H1 (cell line): ENCODE measurements around the gene SHISAL1. TPM values are rescaled to one million over a fixed set of nuclear protein-coding genes. Genes with fewer than 3 reads are reported as not detected.

Experiments
- CTCF ChIA-PET: fragments of 300-600 bp; sonication (Branson Sonifier 250); formaldehyde crosslinking; loops from one replicate; lab custom pipeline; 2021; ENCODE audit not compliant: partially characterized antibody; lab: Charles Lee
- POLR2A ChIA-PET: fragments of 300-600 bp; sonication (Branson Sonifier 250); formaldehyde crosslinking; loops from one replicate; lab custom pipeline; 2021; ENCODE audit warnings: inconsistent platforms; ENCODE audit not compliant: partially characterized antibody; lab: Charles Lee
- DNase-seq, 2 experiments: peaks; one replicate each; pipeline versions ENCODE4 v3.0.0 to v3.0.0-alpha.2; 2010 to 2022; ENCODE audit warnings: low spot score in 2 of 2, low read depth in 1 of 2, mixed read lengths in 1 of 2
- FAIRE-seq: peaks from 2 replicates; lab custom pipeline; 2011; peaks lifted over from hg19 to GRCh38; lab: Jason Lieb, UNC
- H2AFZ ChIP-seq: 2 replicates; pipeline ENCODE4 v1.8.1; 2012; ENCODE audit warnings: low read length, inconsistent platforms
- H2AK5ac ChIP-seq: 2 replicates; pipeline ENCODE4 v1.6.1; 2013; ENCODE audit warnings: low read depth, low read length
- H2BK120ac ChIP-seq: replicated peaks from 2 replicates; pipeline ENCODE3; 2013; ENCODE audit warnings: low read depth, low read length, inconsistent platforms
- H2BK12ac ChIP-seq: 2 replicates; pipeline ENCODE4 v1.6.1; 2013; ENCODE audit warnings: low read depth, low read length
- H2BK15ac ChIP-seq: 2 replicates; pipeline ENCODE4 v1.6.1; 2013; ENCODE audit warnings: low read length
- H2BK20ac ChIP-seq: 2 replicates; pipeline ENCODE4 v1.6.1; 2013; ENCODE audit warnings: low read length
- H2BK5ac ChIP-seq: 2 replicates; pipeline ENCODE4 v1.6.1; 2013; ENCODE audit warnings: low read depth, low read length
- H3K14ac ChIP-seq: 2 replicates; pipeline ENCODE4 v1.6.1; 2013; ENCODE audit warnings: inconsistent platforms; ENCODE audit not compliant: insufficient read length
- H3K18ac ChIP-seq: 2 replicates; pipeline ENCODE4 v1.6.1; 2013; ENCODE audit warnings: low read length; ENCODE audit errors: extremely low read depth
- H3K23ac ChIP-seq: 2 replicates; pipeline ENCODE4 v1.6.1; 2013; ENCODE audit warnings: inconsistent platforms; ENCODE audit not compliant: insufficient read length
- H3K23me2 ChIP-seq: 2 replicates; pipeline ENCODE4 v1.6.1; 2013; ENCODE audit warnings: low read depth, low read length
- H3K27ac ChIP-seq: 2 replicates; pipeline ENCODE4 v1.6.1; 2011; ENCODE audit warnings: low read depth, low read length, inconsistent platforms
- H3K27me3 ChIP-seq, 4 experiments: replicated peaks in 1 of 4; 1 replicate in 1 of 4; 2 replicates in 3 of 4; pipeline versions ENCODE4 v1.6.1 to v1.8.1; 2011 to 2013; ENCODE audit warnings: low read length in 3 of 4, mild to moderate bottlenecking in 3 of 4, inconsistent platforms in 2 of 4, mixed read lengths in 2 of 4, moderate library complexity in 1 of 4; ENCODE audit not compliant: control insufficient read depth in 3 of 4, insufficient read depth in 3 of 4; ENCODE audit errors: extremely low read depth in 1 of 4
- H3K36me3 ChIP-seq, 4 experiments: 2 replicates each; pipeline versions ENCODE4 v1.6.1 to v1.8.1; 2011 to 2013; ENCODE audit warnings: mild to moderate bottlenecking in 4 of 4, low read length in 3 of 4, moderate library complexity in 2 of 4, control low read depth in 1 of 4, inconsistent platforms in 1 of 4; ENCODE audit not compliant: insufficient read depth in 4 of 4, control insufficient read depth in 2 of 4
- H3K4ac ChIP-seq: replicated peaks from 2 replicates; pipeline ENCODE3; 2013; ENCODE audit warnings: low read length, low read depth, mixed read lengths, inconsistent platforms; ENCODE audit not compliant: insufficient read length
- H3K4me1 ChIP-seq, 4 experiments: replicated peaks in 1 of 4; 1 replicate in 1 of 4; 2 replicates in 3 of 4; pipeline versions ENCODE4 v1.6.1 to v1.8.1; 2011 to 2013; ENCODE audit warnings: low read length in 3 of 4, inconsistent platforms in 2 of 4, mixed read lengths in 1 of 4; ENCODE audit not compliant: insufficient read depth in 4 of 4, control insufficient read depth in 3 of 4
- H3K4me2 ChIP-seq, 2 experiments: 2 replicates each; pipeline versions ENCODE4 v1.6.1 to v1.8.1; 2011 to 2013; ENCODE audit warnings: low read depth in 2 of 2, low read length in 2 of 2, control low read depth in 1 of 2, inconsistent platforms in 1 of 2, mild to moderate bottlenecking in 1 of 2; ENCODE audit not compliant: insufficient read depth in 1 of 2
- H3K4me3 ChIP-seq, 4 experiments: fragments of 200-600, 300-600 bp in 1 of 4; sonication (generic), shearing (Covaris generic), sonication (Bioruptor Twin) in 1 of 4; 2 replicates each; pipeline versions ENCODE4 v1.5.1 to v1.8.1; 2011 to 2016; ENCODE audit warnings: low read length in 4 of 4, low read depth in 3 of 4, control low read depth in 2 of 4, inconsistent platforms in 2 of 4, mild to moderate bottlenecking in 2 of 4, mixed read lengths in 1 of 4, moderate library complexity in 1 of 4; ENCODE audit not compliant: insufficient read depth in 2 of 4; ENCODE audit errors: extremely low read depth in 1 of 4
- H3K56ac ChIP-seq: replicated peaks from 2 replicates; pipeline ENCODE3; 2013; ENCODE audit warnings: low read depth, mild to moderate bottlenecking, mixed read lengths, low read length, inconsistent platforms; ENCODE audit not compliant: insufficient read length
- H3K79me1 ChIP-seq: 2 replicates; pipeline ENCODE4 v1.6.1; 2013; ENCODE audit warnings: low read depth, low read length, control low read depth
- H3K79me2 ChIP-seq, 2 experiments: 2 replicates each; pipeline versions ENCODE4 v1.6.1 to v1.8.1; 2012 to 2013; ENCODE audit warnings: low read length in 2 of 2, mild to moderate bottlenecking in 2 of 2, inconsistent platforms in 1 of 2; ENCODE audit not compliant: insufficient read depth in 2 of 2, control insufficient read depth in 1 of 2
- H3K9ac ChIP-seq, 4 experiments: replicated peaks in 1 of 4; 1 replicate in 1 of 4; 2 replicates in 3 of 4; pipeline versions ENCODE4 v1.6.1 to v1.8.1; 2011 to 2013; ENCODE audit warnings: low read depth in 3 of 4, low read length in 3 of 4, control low read depth in 2 of 4, mild to moderate bottlenecking in 2 of 4, moderate library complexity in 2 of 4, inconsistent platforms in 1 of 4; ENCODE audit errors: extremely low read depth in 1 of 4
- H3K9me3 ChIP-seq, 2 experiments: 2 replicates each; pipeline versions ENCODE4 v1.6.1 to v1.8.1; 2012 to 2013; ENCODE audit warnings: mild to moderate bottlenecking in 2 of 2, moderate library complexity in 2 of 2, control low read depth in 1 of 2, inconsistent platforms in 1 of 2, low read depth in 1 of 2, low read length in 1 of 2, mixed read lengths in 1 of 2; ENCODE audit not compliant: insufficient read depth in 2 of 2
- H4K20me1 ChIP-seq, 2 experiments: replicated peaks in 1 of 2; 2 replicates each; pipeline versions ENCODE3 to v1.8.1; 2011 to 2013; ENCODE audit warnings: inconsistent platforms in 2 of 2, low read length in 2 of 2, mild to moderate bottlenecking in 1 of 2; ENCODE audit not compliant: insufficient read depth in 2 of 2, control insufficient read depth in 1 of 2
- H4K5ac ChIP-seq: 2 replicates; pipeline ENCODE4 v1.6.1; 2013; ENCODE audit warnings: low read length, low read depth, mixed read lengths, inconsistent platforms; ENCODE audit not compliant: insufficient read length
- H4K8ac ChIP-seq: 2 replicates; pipeline ENCODE4 v1.8.0; 2013; ENCODE audit warnings: mild to moderate bottlenecking, moderate library complexity, low read length, inconsistent platforms; ENCODE audit not compliant: insufficient read depth; ENCODE audit errors: extremely low read depth
- H4K91ac ChIP-seq: replicated peaks from 2 replicates; pipeline ENCODE3; 2013; ENCODE audit warnings: low read length, mixed read lengths, inconsistent platforms; ENCODE audit not compliant: insufficient read length
- HDAC2 ChIP-seq, 2 experiments: fragments of 300-600 bp in 1 of 2; sonication (generic) in 1 of 2; IDR thresholded peaks; 2 replicates each; pipeline ENCODE4 v1.6.1; 2011 to 2012; ENCODE audit warnings: low read depth in 2 of 2, low read length in 2 of 2, mild to moderate bottlenecking in 2 of 2, moderate library complexity in 2 of 2, borderline replicate concordance in 1 of 2, inconsistent platforms in 1 of 2
- RFX5 ChIP-seq: IDR thresholded peaks from 2 replicates; pipeline ENCODE4 v1.6.1; 2011; ENCODE audit warnings: low read depth, low read length, improper control_type of control experiment, borderline replicate concordance
- WGBS, 2 experiments: shearing (Covaris generic) in 1 of 2; methylation state at CpG; one replicate each; pipeline versions ENCODE4 v1.1.6 to v1.1.7; 2013 to 2015; ENCODE audit warnings: low lambda C conversion rate in 2 of 2, mixed read lengths in 2 of 2, inconsistent platforms in 1 of 2, low coverage in 1 of 2, missing lambda C conversion rate in 1 of 2; ENCODE audit not compliant: insufficient replicate concordance in 2 of 2, insufficient coverage in 1 of 2, insufficient read length in 1 of 2; ENCODE audit errors: extremely low coverage in 1 of 2, missing lambda C conversion rate in 1 of 2; 5-methylcytosine and 5-hydroxymethylcytosine counted together
- polyA plus RNA-seq, 7 experiments: library from polyadenylated mRNA; depleted of rRNA in 3 of 7; stranded (reverse) in 5 of 7; unstranded in 2 of 7; fragments of >200 nt in 5 of 7; fragments of 200-250 nt in 2 of 7; gene quantifications; 1 replicate in 5 of 7; 2 replicates in 1 of 7; 4 replicates in 1 of 7; pipeline versions ENCODE4 v1.2.1 to v1.2.3, GENCODE V29; 2011 to 2013; ENCODE audit warnings: missing spikeins in 2 of 7, mixed read lengths in 2 of 7
- total RNA-seq: library from RNA; stranded (reverse); fragmentation: NEBNext Ultra II Directional; extraction: Animal tissue kit (Norgen Biotek cat#: 25700); gene quantifications from 2 replicates; pipeline ENCODE4 v1.2.1, GENCODE V29; 2021

SHISAL1 gene
- total and polyA plus RNA-seq, 2 of the 8 experiments (the other 6 are each of a cell fraction or from before 2014, with no cell fraction given) = 3.7 to 5.8 TPM

GRCh38 chr22:44345872-44346271 lies 33.1 kb upstream of the SHISAL1 start:
- POLR2A ChIA-PET = interaction anchor here (1.0 kb wide), 1 partner anchor 21 kb away, joined by 4 read pairs; no protein-coding TSS in a partner anchor
- no peaks in the 10 kb centered on the region for H3K36me3 ChIP-seq
- CTCF ChIA-PET = interaction anchor here (0.9 to 2.1 kb wide), 5 partner anchors 12 to 353 kb away, joined by 3 to 5 read pairs (median 3); no protein-coding TSS in a partner anchor
- no peaks in the 10 kb centered on the region for H3K27me3 ChIP-seq
- no peak overlapping the region for H3K14ac ChIP-seq
- H4K8ac ChIP-seq = no peak overlapping the region
- no peaks in the 10 kb centered on the region; the same call in 1 of the 2 replicates for H3K79me1 ChIP-seq
- no peak overlapping the region for H3K56ac ChIP-seq
- no peak overlapping the region for H3K9ac ChIP-seq
- H4K5ac ChIP-seq = no peak overlapping the region
- no peak overlapping the region for H2BK15ac ChIP-seq
- no peak for DNase-seq
- H3K18ac ChIP-seq = no peak overlapping the region
- H3K4me2 ChIP-seq = no peak overlapping the region
- H4K20me1 ChIP-seq = no peaks in the 10 kb centered on the region
- no peak overlapping the region for H2BK5ac ChIP-seq
- no peak overlapping the region for H4K91ac ChIP-seq
- no peak overlapping the region for H2AK5ac ChIP-seq
- FAIRE-seq = no peak
- H3K27ac ChIP-seq = no peak overlapping the region
- no peak overlapping the region for H2BK12ac ChIP-seq
- H2BK20ac ChIP-seq = no peak overlapping the region
- no peaks in the 10 kb centered on the region for H3K9me3 ChIP-seq
- no peak overlapping the region for H3K4me3 ChIP-seq
- no peak overlapping the region for H2AFZ ChIP-seq
- peaks cover 0 to 7% (median 4%) of the 10 kb centered on the region in 4 experiments; a peak in 5 of 7 replicates for H3K4me1 ChIP-seq
- no peak overlapping the region for H2BK120ac ChIP-seq
- H3K23me2 ChIP-seq = peaks cover 4% of the 10 kb centered on the region; the same call in 1 of the 2 replicates
- 96% methylated on average over 3 of the region's 3 CpGs; no CpG with 5 or more reads in 1 of the 2 experiments for WGBS, 2 experiments
- no peak overlapping the region for H3K4ac ChIP-seq
- TF ChIP-seq RFX5 (no peak), HDAC2 (IDR thresholded peaks at IDR 0.05; ENCODE audit: borderline replicate concordance in 1 of 2, low read depth in 2 of 2, low read length in 2 of 2) (no peak)
- H3K79me2 ChIP-seq = no peaks in the 10 kb centered on the region
- H3K23ac ChIP-seq = no peak overlapping the region
